GM21717 (cell line): ENCODE measurements around the gene FRYL.
"Not testable (repeated sequence)": the region's sequence is repeated elsewhere in the genome, so short reads cannot be mapped to it uniquely, and the experiment has no call there.

Source experiments
- ATAC-seq: cut with Tn5 transposase; IDR thresholded peaks from one replicate; pipeline ENCODE4 v1.9.1; 2021; ENCODE audit warnings: mild to moderate bottlenecking, moderate library complexity; ENCODE audit not compliant: unreplicated experiment

Gene FRYL

DNA sequence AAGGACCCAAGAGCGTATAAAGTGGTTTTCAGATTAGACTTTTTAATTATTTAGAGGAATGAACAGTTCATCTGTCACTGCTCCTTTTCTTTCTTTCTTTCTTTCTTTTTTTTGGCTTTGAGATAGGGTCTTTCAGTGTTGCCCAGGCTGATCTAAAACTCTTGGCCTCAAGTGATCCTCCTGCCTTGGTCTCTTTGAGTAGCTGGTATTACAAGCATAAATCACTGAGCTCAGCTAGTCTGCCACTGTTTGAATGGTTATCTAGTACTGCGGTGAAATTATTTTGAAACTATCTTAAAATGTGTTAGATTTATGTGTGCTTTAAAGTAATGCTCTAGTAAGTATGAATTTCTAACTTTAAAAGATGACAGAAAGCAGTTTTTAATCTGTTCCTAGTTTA, 6.5 kb upstream of the FRYL start:
- no peak for ATAC-seq

DNA sequence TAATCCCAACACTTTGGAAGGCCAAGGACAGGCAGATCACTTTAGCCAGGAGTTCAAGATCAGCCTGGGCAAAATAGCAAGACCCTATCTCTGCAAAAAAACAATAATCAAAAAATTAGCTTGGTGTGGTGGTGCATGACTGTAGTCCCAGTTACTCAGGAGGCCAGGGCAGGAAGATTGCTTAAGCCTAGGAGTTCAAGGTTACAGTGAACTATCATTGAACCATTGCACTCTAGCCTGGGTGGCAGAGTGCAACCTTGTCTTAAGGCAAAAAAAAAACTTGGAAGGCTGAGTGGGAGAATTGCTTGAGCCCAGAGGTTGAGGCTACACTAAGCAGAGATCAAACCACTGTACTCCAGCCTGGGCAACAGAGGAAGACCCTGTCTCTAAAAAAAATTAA, 5.2 kb upstream of the FRYL start:
- ATAC-seq: no peak

DNA sequence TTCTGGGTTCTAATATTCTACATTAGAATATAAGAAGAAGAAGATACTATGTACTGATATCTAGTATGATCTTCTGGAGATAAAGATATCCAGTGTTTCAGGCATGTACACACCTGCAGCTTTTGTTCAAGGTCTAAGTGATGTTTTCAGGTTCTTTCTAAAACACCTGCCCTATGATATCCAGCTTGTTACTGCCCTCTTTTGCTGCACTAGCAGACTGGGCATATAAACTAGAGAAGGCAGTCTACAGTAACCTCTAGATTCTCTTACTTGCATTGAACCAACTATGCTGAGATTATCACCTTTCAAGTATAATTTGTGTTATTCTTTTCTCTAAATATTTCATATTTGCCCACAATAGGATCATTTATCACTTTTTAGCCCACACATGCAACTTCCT, 1.9 kb upstream of the FRYL start:
- no peak for ATAC-seq

DNA sequence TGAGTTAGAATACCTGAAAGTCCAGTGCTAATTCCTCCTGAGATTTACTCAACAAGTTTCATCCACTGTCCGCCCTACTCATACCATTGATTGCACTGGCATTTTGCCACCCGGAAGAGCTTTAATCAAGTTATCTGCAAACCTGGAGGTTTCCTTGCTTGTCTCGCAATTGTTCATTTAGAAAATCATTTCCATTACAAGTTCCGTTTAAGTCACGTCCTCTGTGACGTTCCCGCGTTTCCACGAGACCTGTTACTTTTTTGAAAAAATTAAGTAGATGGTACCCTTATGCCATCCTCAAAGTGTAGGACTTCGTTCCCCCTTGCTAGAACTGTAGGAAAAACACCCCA, 761 bp upstream of the FRYL start:
- no peak for ATAC-seq

DNA sequence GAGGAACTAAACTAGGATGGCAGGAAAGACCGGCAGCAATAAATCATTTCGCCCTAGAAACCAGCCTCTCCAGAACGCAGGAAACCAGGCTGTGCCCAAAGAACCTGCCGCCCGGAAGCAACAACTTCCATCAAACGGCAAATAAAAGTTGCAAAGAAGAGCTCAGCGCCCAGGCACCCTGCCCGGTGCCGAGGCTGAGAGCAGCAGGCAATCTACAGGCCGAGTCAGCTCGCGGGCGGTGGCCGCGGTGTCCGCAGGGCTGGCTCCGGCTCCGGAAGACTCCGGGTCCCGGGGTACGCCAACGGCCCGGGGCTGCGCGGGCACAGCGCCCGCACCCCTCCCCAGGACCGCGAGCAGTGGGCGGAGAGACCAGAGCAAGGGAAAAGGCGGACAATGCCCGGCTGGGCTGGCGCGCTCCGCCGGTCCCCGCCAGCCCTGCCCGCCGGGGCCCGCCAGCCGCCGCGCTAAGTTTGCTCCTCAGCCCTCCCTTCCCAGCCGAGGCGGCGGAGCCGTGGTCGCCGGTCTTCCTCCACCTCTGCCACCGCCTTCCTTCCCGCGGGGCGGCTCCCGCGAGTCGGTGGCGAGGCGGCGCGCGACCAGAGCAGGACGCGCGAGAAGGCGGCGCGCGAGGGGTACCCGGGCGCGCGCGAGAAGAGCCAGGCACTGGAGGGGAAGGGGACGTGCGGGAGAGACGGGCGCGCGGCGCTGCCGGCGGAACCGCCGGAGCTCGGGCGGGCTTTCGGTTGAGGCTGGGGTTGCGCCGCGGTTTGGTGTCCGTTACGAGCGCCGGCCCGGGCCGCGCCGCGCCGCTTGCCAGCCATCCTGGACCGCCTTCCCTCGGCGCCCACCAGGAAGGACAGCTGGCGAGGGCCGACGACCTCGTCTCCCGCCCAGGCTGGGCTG, 733 bp downstream of the FRYL start:
- ATAC-seq: peak; percentile 41

DNA sequence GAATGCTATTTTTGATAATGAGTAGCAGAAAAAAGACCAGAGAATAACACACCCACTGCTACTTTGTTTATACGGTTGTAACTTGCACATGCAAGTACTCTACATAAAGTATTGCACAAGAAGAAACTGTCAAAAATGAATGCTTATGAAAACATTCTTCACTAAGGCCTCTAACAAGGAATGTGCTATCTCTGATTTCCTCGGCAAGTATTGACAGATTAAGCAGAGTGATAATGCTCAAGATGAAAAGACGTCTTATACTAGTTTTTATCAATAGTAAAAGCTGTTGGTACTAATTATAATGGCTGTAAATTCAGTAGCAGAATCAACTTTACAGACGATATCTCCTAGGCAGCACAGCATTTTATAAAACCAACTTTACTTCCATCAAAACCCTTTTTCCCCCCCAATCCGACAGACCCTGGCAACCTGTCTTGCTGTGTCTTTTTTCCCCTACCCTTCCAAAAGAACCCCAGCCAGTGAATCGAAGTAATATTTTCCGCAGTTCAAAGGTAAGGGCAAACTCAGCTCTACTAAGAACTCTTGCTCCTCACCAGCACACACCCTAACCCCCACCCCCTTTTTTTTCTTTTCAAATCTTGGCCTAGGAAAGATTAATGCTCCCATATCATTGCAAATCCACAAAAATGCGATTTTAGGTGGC, 1.5 kb downstream of the FRYL start:
- no peak for ATAC-seq

DNA sequence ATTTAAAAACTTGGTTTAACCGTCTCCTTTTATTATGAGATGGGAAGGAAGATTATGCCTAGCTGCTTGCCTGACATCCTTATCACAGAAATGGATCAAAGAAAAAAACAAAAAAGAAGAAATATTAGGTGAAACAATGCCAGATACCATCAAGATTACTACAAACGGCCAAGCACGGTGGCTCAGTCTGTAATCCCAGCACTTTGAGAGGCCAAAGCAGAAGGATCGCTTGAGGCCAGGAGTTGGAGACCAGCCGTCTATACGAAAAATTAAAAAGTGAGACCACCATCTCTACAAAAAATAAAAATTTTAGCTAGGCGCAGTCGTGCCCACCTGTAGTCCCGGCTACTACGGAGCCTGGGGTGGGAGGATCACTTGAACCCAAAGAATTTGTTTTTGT, 2.3 kb downstream of the FRYL start:
- ATAC-seq: no peak

DNA sequence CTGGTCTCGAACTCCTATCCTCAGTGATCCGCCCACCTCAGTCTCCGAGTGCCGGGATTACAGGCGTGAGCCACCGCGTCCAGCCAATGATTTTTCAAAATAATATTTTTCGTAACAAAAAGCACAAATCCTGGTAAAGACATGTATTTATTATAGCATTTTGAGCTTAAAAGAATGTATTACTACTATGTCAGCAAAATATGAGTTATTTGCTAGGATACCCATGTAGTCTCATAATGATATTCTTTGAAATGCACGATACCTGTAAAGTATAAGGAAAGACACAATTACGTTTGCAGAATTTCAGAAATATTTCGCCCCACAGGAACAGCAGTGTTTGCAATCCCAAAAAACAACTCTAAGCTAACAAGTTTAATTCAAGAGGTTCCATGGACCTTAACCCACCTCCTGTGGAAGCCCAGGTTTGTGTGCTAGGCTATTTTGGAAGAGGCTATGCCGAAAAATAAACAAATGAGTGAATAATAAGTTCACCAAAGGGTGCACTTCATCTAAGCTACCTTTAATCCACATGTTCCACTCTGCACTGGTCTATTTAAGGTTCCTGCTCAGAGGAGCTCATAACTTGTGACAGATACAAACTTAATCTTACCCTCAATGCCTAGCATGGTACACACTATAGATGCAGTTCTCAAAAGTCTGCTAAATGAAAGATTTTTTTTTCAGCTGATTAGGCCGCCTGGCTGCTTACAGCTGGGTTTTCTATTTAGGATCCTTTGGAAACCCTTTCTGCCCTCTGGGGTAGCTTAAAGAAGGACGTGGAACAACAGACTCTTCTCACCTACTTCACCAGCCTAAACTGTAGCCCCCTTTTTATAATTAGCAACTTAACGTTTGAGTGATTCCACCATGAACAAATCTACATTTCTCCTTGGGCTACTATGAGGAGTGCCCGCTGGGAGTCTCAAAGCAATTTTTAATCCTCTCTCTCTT, 5.0 kb downstream of the FRYL start:
- no peak for ATAC-seq

DNA sequence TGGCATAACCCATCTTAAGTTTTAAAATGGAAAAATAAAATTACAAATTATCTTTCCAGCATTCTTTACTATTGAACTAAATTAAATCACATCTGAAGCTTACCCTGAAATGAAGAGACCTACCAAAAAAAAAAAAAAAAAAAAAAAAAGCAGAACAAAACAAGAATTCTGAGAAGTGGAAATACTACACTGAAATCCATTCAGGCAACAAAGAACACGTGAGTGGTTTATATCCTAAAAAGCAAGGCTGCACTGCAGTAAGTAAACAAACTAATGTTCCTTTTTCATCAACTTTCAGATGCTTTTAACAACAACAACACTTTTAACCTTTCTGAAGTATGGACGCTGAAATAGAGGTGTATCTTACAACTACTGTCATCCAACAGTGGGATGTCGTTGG, 7.5 kb downstream of the FRYL start:
- ATAC-seq: no peak

DNA sequence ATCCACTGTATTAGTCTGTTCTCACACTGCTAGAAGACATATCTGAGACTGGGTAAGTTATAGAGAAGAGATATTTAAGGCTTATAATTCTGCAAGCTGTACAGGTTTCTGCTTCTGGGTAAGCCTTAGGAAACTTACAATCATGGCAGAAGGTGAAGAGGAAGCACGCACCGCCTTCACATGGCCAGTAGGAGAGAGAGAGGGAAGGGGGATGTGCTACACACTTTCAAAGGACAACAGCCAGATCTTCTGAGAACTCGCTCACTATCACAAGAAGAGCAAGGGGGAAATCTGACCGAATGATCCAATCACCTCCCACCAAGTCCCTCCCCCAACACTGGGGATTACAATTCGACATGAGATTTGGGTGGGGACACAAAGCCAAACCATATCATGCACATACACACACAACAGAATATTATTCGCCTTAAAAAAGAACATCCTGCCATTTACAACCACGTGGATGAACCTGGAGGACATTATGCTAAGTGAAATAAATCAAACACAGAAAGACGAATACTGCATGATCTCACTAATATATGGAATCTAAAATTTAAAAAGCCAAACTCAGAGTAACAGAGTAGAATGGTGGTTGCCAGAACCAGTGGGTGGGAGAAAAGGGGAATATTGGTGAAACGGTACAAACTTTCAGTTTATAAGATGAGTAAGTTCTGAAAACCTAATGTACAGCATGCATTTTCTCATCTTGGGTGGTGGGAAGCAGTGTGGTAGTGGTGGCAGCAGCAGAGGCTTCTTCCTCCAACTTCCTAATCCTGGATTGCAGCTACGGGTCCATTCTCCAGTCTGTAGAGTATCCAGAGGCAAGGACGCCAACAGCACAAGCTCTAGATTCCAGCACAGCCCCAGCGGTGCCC, 12.8 kb downstream of the FRYL start:
- no peak for ATAC-seq

DNA sequence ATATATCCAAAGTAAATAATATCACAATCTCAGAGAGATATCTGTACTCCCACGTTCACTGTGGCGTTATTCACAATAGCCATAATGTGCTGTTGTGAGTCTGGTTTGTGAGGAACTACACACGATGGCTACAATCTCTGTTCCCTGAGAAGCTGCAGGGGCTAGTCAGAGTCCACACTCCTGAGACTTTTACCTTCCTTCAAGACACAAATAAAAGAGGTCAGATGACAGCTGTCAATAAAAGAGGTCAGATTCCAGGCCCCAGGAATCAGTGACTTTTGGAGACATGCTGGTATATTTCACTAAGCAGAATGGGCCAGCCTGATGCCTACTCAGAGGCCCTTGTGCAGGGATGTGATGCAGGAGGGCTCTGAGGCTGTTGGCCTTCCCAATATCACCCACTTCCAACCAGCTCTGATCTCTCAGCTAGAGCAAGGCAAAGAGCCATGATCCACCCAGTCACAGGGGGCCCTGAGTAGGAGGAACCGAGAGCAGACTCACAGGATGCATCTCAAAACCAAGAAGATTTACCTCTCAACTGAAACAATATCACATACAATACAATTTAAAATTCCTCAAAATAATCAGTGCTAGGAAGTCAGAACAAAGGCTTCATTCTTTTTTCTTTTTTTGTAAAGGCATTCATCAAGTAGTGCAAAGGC, 13.8 kb downstream of the FRYL start:
- no peak for ATAC-seq

DNA sequence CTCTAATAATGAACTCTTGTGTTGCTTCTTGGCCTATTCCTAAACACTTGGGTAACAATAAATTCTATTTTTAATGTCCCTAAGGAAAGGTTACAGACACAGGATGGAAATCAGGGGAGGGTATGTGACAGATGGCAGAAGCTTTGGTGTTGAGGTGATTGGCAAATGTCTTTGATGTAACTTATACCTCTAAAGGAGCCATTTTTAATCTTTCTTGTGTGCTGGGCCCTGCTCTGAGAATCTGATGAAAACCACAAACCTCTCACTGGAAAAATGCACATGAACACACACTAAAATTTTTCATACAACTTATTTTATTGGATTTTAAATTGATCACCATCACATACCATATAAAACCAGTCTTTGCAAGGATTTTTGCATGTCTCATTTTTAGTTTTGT, 17.7 kb downstream of the FRYL start:
- ATAC-seq: no peak

DNA sequence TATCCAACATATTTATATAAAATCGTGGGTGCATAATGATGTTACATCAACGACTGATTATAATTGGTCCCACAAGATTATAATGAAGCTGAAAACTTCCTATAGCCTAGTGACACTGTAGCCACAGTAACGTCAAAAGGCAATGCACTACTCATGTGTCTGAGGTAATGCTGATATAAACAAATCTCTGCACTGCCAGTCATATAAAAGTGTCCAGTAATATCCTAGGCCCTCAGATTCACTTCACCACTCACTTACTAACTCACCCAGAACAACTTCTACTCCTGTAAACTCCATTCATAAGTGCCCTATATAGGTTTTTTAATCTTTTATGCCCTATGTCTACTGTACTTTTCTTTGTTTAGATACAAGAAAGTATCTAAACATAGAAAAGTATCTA, 18.8 kb downstream of the FRYL start:
- ATAC-seq: no peak

DNA sequence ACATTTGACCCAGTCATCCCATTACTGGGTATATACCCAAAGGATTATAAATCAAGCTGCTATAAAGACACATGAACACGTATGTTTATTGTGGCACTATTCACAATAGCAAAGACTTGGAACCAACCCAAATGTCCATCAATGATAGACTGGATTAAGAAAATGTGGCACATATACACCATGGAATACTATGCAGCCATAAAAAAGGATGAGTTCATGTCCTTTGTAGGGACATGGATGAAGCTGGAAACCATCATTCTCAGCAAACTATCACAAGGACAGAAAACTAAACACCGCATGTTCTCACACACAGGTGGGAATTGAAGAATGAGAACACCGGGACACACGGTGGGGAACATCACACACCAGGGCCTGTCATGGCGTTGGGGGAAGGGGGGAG, 21.4 kb downstream of the FRYL start:
- not testable (repeated sequence) for ATAC-seq

DNA sequence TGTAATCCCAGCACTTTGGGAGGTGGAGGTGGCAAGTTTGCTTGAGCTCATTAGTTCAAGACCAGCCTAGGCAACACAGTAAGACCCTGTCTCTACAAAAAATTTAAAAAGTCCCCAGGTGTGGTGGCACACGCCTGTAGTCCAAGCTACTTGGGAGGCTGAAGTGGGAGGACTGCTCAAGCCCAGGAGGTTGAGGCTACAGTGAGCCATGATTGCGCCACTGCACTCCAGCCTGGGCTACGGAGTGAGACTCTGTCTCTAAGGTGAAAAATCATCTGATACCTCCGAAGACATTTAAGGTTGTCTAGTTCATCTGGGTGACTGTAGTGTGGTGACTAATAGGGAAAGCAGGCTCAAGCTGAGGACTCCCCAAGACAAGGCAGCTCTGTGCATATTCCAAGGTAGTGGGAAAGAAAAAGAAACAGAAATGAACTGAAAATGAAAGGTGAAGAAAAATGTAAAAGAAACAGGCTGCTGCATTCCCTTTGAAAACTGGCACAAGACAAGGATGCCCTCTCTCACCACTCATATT, 23.3 kb downstream of the FRYL start:
- no peak for ATAC-seq

DNA sequence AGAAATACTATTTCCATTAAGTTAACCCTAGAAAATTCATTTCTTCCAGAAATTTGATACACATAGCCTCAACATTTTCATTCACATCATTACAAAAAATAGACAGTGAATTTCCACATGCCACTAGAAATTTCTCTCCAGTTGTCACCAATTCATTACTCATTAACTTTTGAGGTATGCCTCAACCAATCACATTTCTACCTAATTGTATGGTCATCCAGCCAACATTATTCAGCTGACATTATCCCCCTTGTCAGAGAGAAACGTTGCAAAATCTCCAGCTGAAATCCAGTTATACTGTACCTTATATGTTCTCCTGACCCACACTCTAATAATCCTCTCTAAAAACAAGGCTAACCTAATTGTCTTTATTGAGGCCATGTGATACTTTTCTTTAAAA, 24.8 kb downstream of the FRYL start:
- no peak for ATAC-seq

DNA sequence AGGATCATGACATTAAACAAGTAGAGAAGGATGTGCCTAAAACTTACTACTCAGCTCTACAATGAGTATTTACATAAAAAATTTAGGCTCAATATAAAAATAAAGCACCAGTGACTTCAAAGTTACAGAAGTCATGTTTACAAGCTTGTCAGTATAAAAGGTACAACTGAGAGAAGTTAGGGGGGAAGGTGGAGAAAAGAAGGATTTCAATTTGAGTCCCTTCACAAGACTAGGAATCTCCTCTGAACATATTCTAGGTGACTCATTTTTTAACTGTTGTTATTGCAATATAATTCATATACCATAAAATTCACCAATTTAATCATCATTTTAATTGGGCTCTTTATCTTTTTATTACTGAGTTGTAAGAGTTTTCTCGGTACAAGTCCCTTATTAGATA, 26.9 kb downstream of the FRYL start:
- ATAC-seq: no peak

DNA sequence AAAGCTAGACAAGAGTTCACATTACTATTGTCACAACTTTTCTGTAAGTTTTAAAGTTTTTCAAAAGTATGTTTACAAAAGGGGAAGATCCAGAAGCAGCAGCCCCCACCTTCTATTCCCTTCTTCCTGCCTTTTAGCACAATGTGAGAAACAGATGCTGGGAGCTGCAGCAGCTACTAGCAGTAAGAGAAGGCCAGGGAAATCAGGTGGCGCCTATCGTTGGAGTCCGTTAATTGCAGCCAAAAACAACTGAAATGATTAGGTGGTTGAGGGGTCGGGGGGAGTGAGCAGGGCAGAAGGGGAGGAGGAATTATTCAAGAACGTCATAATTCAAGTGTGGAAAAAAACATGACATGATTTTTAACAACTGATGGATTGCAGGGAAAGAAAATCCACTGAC, 27.4 kb downstream of the FRYL start:
- ATAC-seq: no peak

DNA sequence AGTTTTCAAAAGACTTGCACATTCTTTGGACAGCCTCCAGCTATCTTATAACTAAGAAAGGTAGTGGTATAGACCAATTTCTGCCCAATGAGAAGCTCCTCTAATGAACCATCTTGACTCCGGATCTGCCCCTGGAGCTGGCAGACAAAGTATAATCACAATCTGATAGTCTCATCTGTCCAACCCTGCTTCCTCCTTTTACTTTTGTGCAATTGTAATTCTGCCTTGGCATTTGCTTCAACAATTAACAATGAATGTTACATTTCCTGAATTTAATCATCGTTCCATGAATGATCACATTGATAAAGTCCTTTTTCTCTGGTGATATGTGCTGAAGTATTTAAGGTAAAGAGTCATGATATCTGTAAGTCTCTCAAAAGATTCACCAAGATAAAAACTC, 27.8 kb downstream of the FRYL start:
- ATAC-seq: no peak
